GM23338 (cell line): ENCODE results near the gene ADGRG7.

Source experiments
- CTCF ChIP-seq, 2 experiments: fragments of 200-600 bp in 1 of 2; sonication (generic) in 1 of 2; conservative IDR thresholded peaks; 2 replicates each; pipeline versions ENCODE4 v1.5.1 to v1.6.1; 2016 to 2017; ENCODE audit warnings: antibody characterized with exemption in 2 of 2, low read depth in 2 of 2, mild to moderate bottlenecking in 2 of 2, moderate library complexity in 1 of 2
- EZH2 ChIP-seq: fragments of 200-600 bp; sonication (generic); IDR thresholded peaks from one replicate; pipeline ENCODE4 v1.8.0; 2017; ENCODE audit warnings: antibody characterized with exemption, mild to moderate bottlenecking, low read depth; ENCODE audit not compliant: unreplicated experiment
- EZH2phosphoT487 ChIP-seq: fragments of 200-600 bp; sonication (generic); IDR thresholded peaks from one replicate; pipeline ENCODE4 v1.8.1; 2018; ENCODE audit warnings: antibody characterized with exemption; ENCODE audit not compliant: unreplicated experiment
- JUNB ChIP-seq: IDR thresholded peaks from one replicate; pipeline ENCODE4 v1.6.1; 2016; ENCODE audit warnings: antibody characterized with exemption; ENCODE audit not compliant: unreplicated experiment
- POLR2AphosphoS5 ChIP-seq: IDR thresholded peaks from 2 replicates; pipeline ENCODE4 v1.6.1; 2016; ENCODE audit warnings: antibody characterized with exemption, low read depth
- REST ChIP-seq: IDR thresholded peaks from one replicate; pipeline ENCODE4 v1.6.1; 2018; ENCODE audit warnings: antibody characterized with exemption; ENCODE audit not compliant: unreplicated experiment
- ZNF114 ChIP-seq: fragments of 250-450 bp; sonication (Bioruptor Pico); IDR thresholded peaks from 2 replicates; pipeline ENCODE4 v1.5.0; 2020; ENCODE audit warnings: mild to moderate bottlenecking, moderate library complexity
- ZNF462 ChIP-seq: fragments of 250-450 bp; sonication (Bioruptor Pico); IDR thresholded peaks from 2 replicates; pipeline ENCODE4 v1.5.0; 2020; ENCODE audit warnings: mild to moderate bottlenecking, moderate library complexity

- TF ChIP-seq CTCF (conservative IDR thresholded peaks at IDR 0.05; ENCODE audit: low read depth in 2 of 2), result no peak
- no peak for TF ChIP-seq POLR2AphosphoS5
- no peak for TF ChIP-seq EZH2
- TF ChIP-seq EZH2phosphoT487, result no peak
- TF ChIP-seq JUNB, result no peak
- TF ChIP-seq REST, result no peak
- TF ChIP-seq ZNF462, result no peak
- no peak for TF ChIP-seq ZNF114 (CRISPR knock-in tag)
These were observed 29.3 kb upstream of the ADGRG7 start for GRCh38 chr3:100580147-100580546.
